Measurements from ENCODE around the gene CDK15. TPM values are rescaled to one million over a fixed set of nuclear protein-coding genes. Genes with fewer than 3 reads are reported as not detected.

The CDK15 gene
- total and polyA plus RNA-seq, 9 of the 15 experiments (the other 6 are each of a cell fraction or from before 2014, with no cell fraction given) = not detected

GRCh38 chr2:201906777-201907562 lies 100.6 kb downstream of the CDK15 start (continued):
- no peak for TF ChIP-seq E2F8 (IDR thresholded peaks at IDR 0.05; ENCODE audit: low read depth, partially characterized antibody)
- TF ChIP-seq RBM14 (IDR thresholded peaks at IDR 0.05; ENCODE audit: borderline replicate concordance, insufficient read depth, low read depth, low read length) = no peak
- TF ChIP-seq RNF2 (IDR thresholded peaks at IDR 0.05) = no peak
- TF ChIP-seq PHB2 (IDR thresholded peaks at IDR 0.05; ENCODE audit: low read depth) = 0 out of 2 replicates have a peak, but pooled peaks have one; percentile 55
- no peak for TF ChIP-seq ZNF518B (CRISPR knock-in tag; IDR thresholded peaks at IDR 0.05)
- no peak for TF ChIP-seq NFYB (IDR thresholded peaks at IDR 0.05; ENCODE audit: extremely low read depth, insufficient read length)
- TF ChIP-seq KDM2B (CRISPR knock-in tag; IDR thresholded peaks at IDR 0.05) = no peak
- TF ChIP-seq CUX1 (CRISPR knock-in tag; IDR thresholded peaks at IDR 0.05) = no peak
- no peak; the same call in 1 of the 2 replicates for TF ChIP-seq ESRRA (IDR thresholded peaks at IDR 0.05; ENCODE audit: borderline replicate concordance, low read depth)
- TF ChIP-seq TAL1 (IDR thresholded peaks at IDR 0.05) = peak; percentile 87
- peak in 1 of 2 experiments; percentile 73; a peak in 1 of 4 replicates for TF ChIP-seq MLLT1 (IDR thresholded peaks at IDR 0.05)
- peak; percentile 43 for TF ChIP-seq CCNT2 (IDR thresholded peaks at IDR 0.05; ENCODE audit: borderline replicate concordance, extremely low read depth, insufficient read length, low read depth, low read length)
- no peak for TF ChIP-seq EZH2 (IDR thresholded peaks at IDR 0.05; ENCODE audit: borderline replicate concordance, low read depth, low read length)
- TF ChIP-seq NFATC3 (IDR thresholded peaks at IDR 0.05) = peak; percentile 64; the same call in 1 of the 2 replicates

Measured in K562 (cell line).